Mucosa of rectum (tissue), 2 donors: ENCODE results near the gene SRD5A1.

Experiments used
- H3K27ac ChIP-seq, 2 donors: one replicate each; pipeline ENCODE4 v1.7.0; 2013; ENCODE audit warnings: inconsistent platforms in 2 of 2, low read depth in 2 of 2, low read length in 2 of 2
- H3K27me3 ChIP-seq, 2 donors: one replicate each; pipeline ENCODE4 v1.7.0; 2013; ENCODE audit warnings: low read length in 2 of 2; ENCODE audit not compliant: control insufficient read depth in 2 of 2, insufficient read depth in 2 of 2
- H3K36me3 ChIP-seq, 2 donors: one replicate each; pipeline ENCODE4 v1.7.0; 2013; ENCODE audit warnings: low read length in 2 of 2; ENCODE audit not compliant: control insufficient read depth in 2 of 2, insufficient read depth in 2 of 2
- H3K4me1 ChIP-seq, 2 donors: one replicate each; pipeline ENCODE4 v1.7.0; 2013; ENCODE audit warnings: low read length in 2 of 2, mild to moderate bottlenecking in 1 of 2; ENCODE audit not compliant: control insufficient read depth in 2 of 2, insufficient read depth in 2 of 2
- H3K4me3 ChIP-seq, 2 donors: one replicate each; pipeline ENCODE4 v1.7.0; 2013; ENCODE audit warnings: low read length in 2 of 2
- H3K9ac ChIP-seq, 2 donors: one replicate each; pipeline ENCODE4 v1.7.0; 2013; ENCODE audit warnings: low read length in 2 of 2, low read depth in 1 of 2, mild to moderate bottlenecking in 1 of 2
- H3K9me3 ChIP-seq, 2 donors: one replicate each; pipeline ENCODE4 v1.7.0; 2013; ENCODE audit warnings: low read length in 2 of 2; ENCODE audit not compliant: control insufficient read depth in 2 of 2
- donor health status: healthy.
- donor health status: Normal muscosa, but diverticular disease.

The SRD5A1 gene

GRCh38 chr5:6707852-6708251 is 74.6 kb downstream of the SRD5A1 start:
- Histone ChIP-seq H3K4me3 (no peak overlapping the region), H3K9ac (no peak overlapping the region), H3K27me3 (peaks cover 0 to 4% of the 10 kb centered on the region in 2 donors), H3K27ac (no peak overlapping the region), H3K9me3 (no peaks in the 10 kb centered on the region), H3K4me1 (peaks cover 6 to 7% of the 10 kb centered on the region in 2 donors), H3K36me3 (no peaks in the 10 kb centered on the region)

DNA sequence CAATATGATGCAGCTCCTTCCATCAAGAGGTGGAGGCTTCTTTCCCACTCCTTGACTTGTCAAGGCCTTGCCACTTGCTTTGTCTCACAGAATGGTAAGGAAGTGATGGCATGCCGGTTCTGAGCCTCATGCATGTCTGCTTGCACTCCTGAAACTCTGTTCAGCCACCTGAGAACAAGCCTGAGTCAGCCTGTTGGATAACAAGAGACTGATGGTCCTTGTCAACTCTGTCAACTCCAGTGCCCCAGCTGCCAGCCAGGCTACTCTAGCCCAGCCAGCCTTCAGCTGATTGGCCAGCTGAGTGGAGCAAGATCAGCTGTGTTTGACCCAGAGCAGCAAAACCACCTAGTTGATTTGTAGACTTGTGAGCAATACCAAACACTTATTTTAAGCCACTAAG is 75.6 kb downstream of the SRD5A1 start:
- Histone ChIP-seq H3K9me3 (no peaks in the 10 kb centered on the region), H3K4me1 (peaks cover 6 to 7% of the 10 kb centered on the region in 2 donors), H3K4me3 (no peak overlapping the region), H3K9ac (no peak overlapping the region), H3K27ac (no peak overlapping the region), H3K27me3 (peaks cover 0 to 4% of the 10 kb centered on the region in 2 donors), H3K36me3 (no peaks in the 10 kb centered on the region)

- no peaks in the 10 kb centered on the region for H3K9me3 ChIP-seq
- H3K4me3 ChIP-seq: no peak overlapping the region
- peaks cover 0 to 4% of the 10 kb centered on the region in 2 donors for H3K27me3 ChIP-seq
- H3K27ac ChIP-seq: no peak overlapping the region
- H3K9ac ChIP-seq: no peak overlapping the region
- H3K36me3 ChIP-seq: no peaks in the 10 kb centered on the region
- H3K4me1 ChIP-seq: peaks cover 9 to 11% of the 10 kb centered on the region in 2 donors
Measured at GRCh38 chr5:6710070-6710469, 76.8 kb downstream of the SRD5A1 start.

GRCh38 chr5:6710551-6711318 is 77.5 kb downstream of the SRD5A1 start:
- H3K27ac ChIP-seq: no peak overlapping the region
- H3K9me3 ChIP-seq: no peaks in the 10 kb centered on the region

GRCh38 chr5:6711409-6712141 is 78.3 kb downstream of the SRD5A1 start:
- Histone ChIP-seq H3K9me3 (no peaks in the 10 kb centered on the region), H3K9ac (peak overlapping the region; percentile 80 to 89), H3K4me1 (peaks cover 20 to 25% of the 10 kb centered on the region in 2 donors), H3K36me3 (no peaks in the 10 kb centered on the region), H3K27me3 (peaks cover 0 to 4% of the 10 kb centered on the region in 2 donors), H3K27ac (peak overlapping the region; percentile 95 to 97), H3K4me3 (peak overlapping the region; percentile 74 to 84)

More at GRCh38 chr5:6710551-6711318, 77.5 kb downstream of the SRD5A1 start:
- Histone ChIP-seq H3K36me3 (no peaks in the 10 kb centered on the region), H3K4me1 (peaks cover 15 to 17% of the 10 kb centered on the region in 2 donors), H3K9ac (no peak overlapping the region), H3K4me3 (no peak overlapping the region), H3K27me3 (peaks cover 0 to 4% of the 10 kb centered on the region in 2 donors)

DNA sequence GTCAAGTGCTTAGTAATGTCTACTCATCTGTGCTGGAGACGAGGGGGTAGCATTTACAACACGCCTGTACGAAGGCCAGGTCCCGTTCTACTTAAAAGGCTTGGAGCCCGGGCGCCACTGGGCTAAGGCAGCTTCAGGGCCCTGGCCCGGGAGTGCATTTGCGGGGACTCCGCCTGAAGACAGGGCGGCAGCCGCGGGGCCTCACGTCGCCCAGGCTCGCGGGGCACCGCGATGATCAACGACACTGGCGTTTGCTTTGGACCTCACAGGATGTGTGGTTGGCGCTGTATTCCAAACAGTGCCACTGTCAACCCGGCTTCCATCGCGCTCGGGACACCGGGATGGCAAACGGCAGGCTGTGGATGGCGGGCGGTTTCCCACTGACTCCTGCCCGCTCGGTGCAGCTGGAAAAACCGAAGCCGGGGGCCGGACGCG is 78.9 kb downstream of the SRD5A1 start:
- Histone ChIP-seq H3K9me3 (no peaks in the 10 kb centered on the region), H3K36me3 (no peaks in the 10 kb centered on the region), H3K4me1 (peaks cover 23 to 31% of the 10 kb centered on the region in 2 donors), H3K4me3 (peak overlapping the region; percentile 74 to 84), H3K27me3 (peaks cover 0 to 4% of the 10 kb centered on the region in 2 donors), H3K9ac (peak overlapping the region; percentile 80 to 89), H3K27ac (peak overlapping the region; percentile 95 to 97)

GRCh38 chr5:6712577-6713273 is 79.5 kb downstream of the SRD5A1 start:
- Histone ChIP-seq H3K27ac (peak overlapping the region; percentile 95 to 97), H3K27me3 (peaks cover 0 to 4% of the 10 kb centered on the region in 2 donors), H3K4me1 (peaks cover 23 to 35% of the 10 kb centered on the region in 2 donors), H3K9me3 (no peaks in the 10 kb centered on the region), H3K9ac (peak overlapping the region; percentile 80 to 89), H3K4me3 (peak overlapping the region; percentile 74 to 84), H3K36me3 (no peaks in the 10 kb centered on the region)

DNA sequence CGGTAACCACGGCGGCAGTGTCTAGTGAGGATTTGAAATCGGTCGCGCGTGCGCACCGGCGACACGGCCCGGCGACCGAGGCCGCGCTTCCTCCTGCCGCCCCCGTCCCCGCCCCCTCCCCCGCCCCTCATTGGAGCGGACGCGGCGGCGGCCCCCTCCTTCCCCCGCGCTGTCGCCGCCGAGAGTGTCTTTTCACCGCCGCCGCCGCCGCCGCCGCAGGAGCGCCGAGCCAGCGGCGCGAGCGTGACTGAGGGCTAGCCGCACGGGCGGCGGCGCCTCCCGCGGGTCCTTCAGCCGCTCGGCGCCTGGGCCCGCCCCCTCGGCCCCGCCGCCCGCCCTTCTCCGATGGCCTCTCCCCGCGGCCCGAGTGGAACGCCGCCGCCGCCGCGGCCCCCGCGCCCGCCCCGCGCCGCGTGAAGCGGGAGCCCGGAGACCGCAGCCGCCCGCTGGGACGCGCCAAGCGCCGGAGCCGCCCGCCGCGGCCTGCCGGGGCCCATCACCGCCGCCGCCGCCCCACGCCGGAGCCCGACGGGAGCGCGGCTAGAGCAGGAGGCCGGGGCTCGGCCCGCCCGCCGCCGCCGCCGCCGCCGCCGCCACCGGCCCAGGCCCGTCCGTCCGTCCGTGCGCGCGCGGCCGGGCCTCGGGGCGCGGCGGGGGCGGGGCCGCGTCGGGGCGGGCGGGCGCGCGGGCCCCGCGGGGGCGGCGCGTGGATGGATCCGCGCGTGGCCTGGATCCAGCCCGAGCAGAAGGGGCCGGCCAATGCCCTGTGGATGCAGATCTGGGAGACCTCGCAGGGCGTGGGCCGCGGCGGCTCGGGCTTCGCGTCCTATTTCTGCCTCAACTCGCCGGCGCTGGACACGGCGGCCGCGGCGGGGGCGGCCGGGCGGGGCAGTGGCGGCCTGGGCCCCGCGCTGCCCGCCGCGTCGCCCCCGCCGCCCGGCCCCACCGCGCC is 80.3 kb downstream of the SRD5A1 start, which contains the start of gene TENT4A:
Gene TENT4A, plus strand, starts transcription at position 159 of the 952 bp plus-strand sequence. Its CDS starts 552 bp downstream, at position 711.
- Histone ChIP-seq H3K9ac (peak within 1 kb of the TSS; percentile 80 to 89), H3K4me1 (peaks cover 23 to 35% of the 10 kb centered on the region in 2 donors), H3K36me3 (no peaks in the 10 kb centered on the region), H3K27me3 (peaks cover 0 to 4% of the 10 kb centered on the region in 2 donors), H3K9me3 (no peaks in the 10 kb centered on the region), H3K4me3 (peak within 1 kb of the TSS; percentile 74 to 84), H3K27ac (peak within 1 kb of the TSS; percentile 95 to 97)
